GM10266 (cell line): ENCODE results near the gene TMEM255A.

Source experiments
- DNase-seq: peaks from one replicate; pipeline ENCODE4 v3.0.0; 2012; ENCODE audit errors: extremely low spot score
- CTCF ChIP-seq: IDR thresholded peaks from 2 replicates; pipeline ENCODE4 v1.5.1; 2012; ENCODE audit warnings: mild to moderate bottlenecking, low read depth; ENCODE audit not compliant: control insufficient read depth, insufficient read depth; ENCODE audit errors: missing control alignments

The TMEM255A gene

GRCh38 chrX:120281761-120282160 is 29.5 kb downstream of the TMEM255A start:
- no peak for TF ChIP-seq CTCF
- no peak for DNase-seq

DNA sequence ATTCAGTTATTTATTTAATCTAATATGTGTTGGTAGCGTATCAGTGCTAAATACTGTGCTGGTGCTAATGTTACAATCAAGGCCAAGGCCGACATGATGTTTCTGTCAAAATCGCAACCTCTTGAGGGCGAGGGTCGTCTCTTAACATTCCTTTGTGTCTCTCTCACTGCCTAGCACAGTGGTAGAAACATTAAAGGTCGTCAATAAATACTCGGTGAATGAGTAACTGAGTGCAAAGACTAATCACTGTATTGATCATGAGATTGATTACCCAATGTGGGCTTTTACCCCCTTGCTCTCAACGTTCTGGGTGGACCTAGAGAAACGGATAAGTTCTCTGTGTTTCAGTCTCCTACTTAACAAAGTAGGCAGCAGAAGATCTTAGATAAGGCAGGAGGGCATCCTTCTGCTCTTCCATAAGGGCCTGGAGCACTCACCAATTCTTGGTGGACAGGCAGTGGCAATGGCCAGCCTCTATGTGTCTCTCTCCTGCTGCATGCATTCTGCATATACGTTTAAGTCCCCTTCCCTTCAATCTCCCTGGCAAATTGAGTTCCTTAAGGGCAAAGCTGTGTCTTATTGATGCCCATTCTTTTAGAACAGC is 30.1 kb downstream of the TMEM255A start:
- TF ChIP-seq CTCF, result no peak

DNA sequence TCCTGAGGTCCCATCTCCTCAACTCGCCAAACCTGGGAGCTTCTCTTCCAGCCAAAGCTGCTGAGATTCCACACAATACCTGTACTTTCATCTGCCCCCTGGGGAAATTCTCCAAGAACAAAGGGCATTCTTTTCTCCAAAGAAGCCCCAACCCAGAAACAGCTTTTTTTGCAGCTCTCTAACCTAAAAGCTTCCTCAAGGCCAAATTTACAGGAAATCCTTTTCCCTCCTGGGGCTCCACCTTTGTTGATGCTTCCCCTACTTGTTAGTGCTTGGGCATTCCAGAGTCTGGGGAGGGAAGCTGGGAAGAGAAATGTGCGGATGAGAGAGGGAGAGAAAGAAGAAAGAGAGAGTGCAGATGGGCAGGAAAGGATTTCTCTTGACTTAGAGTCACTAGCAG is 36.3 kb downstream of the TMEM255A start:
- TF ChIP-seq CTCF, result no peak
- no peak for DNase-seq

More for the DNA sequence above, 30.1 kb downstream of the TMEM255A start:
- DNase-seq, result no peak

DNA sequence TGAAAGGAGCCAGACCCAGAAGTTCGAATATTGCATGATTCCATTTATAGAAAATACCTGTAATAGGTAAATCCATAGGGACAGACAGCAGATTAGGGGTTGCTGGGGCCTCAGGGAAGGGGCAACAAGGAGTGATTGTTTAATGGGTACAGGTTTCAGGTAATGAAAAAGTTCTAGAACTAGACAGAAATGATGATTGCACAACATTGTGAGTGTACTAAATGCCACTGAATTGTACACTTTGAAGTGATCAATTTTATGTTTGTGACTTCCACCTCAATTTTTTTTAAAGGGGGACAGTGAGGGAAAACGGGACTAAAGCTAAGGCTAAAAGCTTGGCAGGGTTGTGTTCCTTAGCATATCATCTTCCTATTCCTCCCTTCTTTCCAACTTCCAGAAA is 37.1 kb downstream of the TMEM255A start:
- TF ChIP-seq CTCF, result no peak
- DNase-seq, result no peak

DNA sequence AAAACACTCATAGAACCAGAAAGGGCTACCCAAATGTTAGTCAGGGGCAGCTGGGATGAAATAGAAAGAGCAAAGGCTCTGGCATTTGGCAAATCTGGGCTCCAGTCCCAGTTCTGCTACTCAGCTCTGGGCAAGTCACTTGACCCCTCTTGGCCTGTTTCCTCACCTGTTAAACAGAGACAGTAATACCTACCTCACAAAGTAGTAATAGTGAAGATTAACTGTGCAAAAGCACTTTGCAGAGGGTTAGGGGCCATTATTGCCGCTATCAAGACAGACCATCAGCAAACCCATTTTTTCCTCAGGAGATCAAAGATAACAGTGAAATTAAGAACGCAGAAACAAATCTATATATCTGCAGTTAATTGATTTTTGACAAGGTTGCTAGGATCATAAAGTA is 40.0 kb downstream of the TMEM255A start:
- no peak for TF ChIP-seq CTCF
- DNase-seq, result no peak

DNA sequence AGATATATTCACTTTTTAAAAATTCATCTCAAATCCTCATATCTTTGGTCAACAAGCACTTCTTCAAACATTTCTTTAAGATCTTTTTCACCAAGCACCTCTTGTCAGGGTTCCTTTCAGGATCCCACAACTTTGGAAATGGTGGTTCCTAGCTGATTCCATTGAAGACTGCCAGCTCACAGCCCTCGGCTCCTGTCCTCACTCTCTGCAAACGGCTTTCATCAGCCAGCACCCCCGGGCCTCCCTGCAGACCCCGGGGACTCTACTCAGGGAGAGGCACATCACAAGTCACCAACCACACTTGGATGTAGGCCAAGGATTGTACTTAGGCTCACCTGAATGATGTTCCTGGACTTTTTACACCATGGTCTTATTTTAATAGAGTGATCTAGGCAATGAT is 40.7 kb downstream of the TMEM255A start:
- DNase-seq, result no peak
- TF ChIP-seq CTCF, result no peak

- no peak for DNase-seq
- TF ChIP-seq CTCF, result no peak
Observed at GRCh38 chrX:120269373-120270035, 41.8 kb downstream of the TMEM255A start.
